K562 (cell line): ENCODE results near the gene ALKBH2. TPM values are rescaled to one million over a fixed set of nuclear protein-coding genes. Genes with fewer than 3 reads are reported as not detected.

Source experiments
- CBX3 ChIP-seq, 2 experiments: IDR thresholded peaks; 1 replicate in 1 of 2; 2 replicates in 1 of 2; pipeline ENCODE4 v1.6.1; 2012; ENCODE audit warnings: inconsistent platforms in 2 of 2, low read length in 2 of 2, borderline replicate concordance in 1 of 2, control low read depth in 1 of 2
- DPF2 ChIP-seq: fragments of 450-650 bp; IDR thresholded peaks from 2 replicates; pipeline ENCODE4 v1.6.1; 2016
- SETDB1 ChIP-seq: IDR thresholded peaks from one replicate; pipeline ENCODE4 v1.6.1; 2012; ENCODE audit warnings: low read length, control low read depth, inconsistent platforms
- ZKSCAN1 ChIP-seq: fragments of 150-350 bp; IDR thresholded peaks from 2 replicates; pipeline ENCODE4 v1.6.1; 2016; ENCODE audit warnings: low read depth, low read length
- ZNF263 ChIP-seq: sonication (generic); formaldehyde crosslinking; IDR thresholded peaks from 2 replicates; pipeline ENCODE4 v1.8.0; 2022; ENCODE audit warnings: mild to moderate bottlenecking, missing genetic modification reagents, borderline replicate concordance
- ZNF584 ChIP-seq: fragments of 200-800 bp; sonication (Bioruptor generic); IDR thresholded peaks from 2 replicates; pipeline ENCODE4 v1.6.1; 2016; ENCODE audit warnings: low read depth, mild to moderate bottlenecking, missing genetic modification characterization, missing compliant biosample characterization
- polyA plus RNA-seq, 8 experiments: library from polyadenylated mRNA; depleted of rRNA in 4 of 8; stranded (reverse) in 5 of 8; unstranded in 3 of 8; fragments of >200 nt; fragmentation: Nextera tagmentation in 2 of 8; fragmentation: Illumina TruSeq in 1 of 8; extraction: Ambion mirVana in 2 of 8; extraction: Trizol in 1 of 8; gene quantifications; 2 replicates each; pipeline versions ENCODE4 v1.2.1 to v1.2.3, GENCODE V29; 2011 to 2014; ENCODE audit warnings: inconsistent platforms in 1 of 8, missing spikeins in 1 of 8
- total RNA-seq, 7 experiments: library from RNA; depleted of rRNA in 6 of 7; stranded (reverse); fragments of >200 nt in 6 of 7; fragmentation: Illumina TruSeq in 2 of 7; extraction: Trizol in 2 of 7; gene quantifications; 2 replicates each; pipeline versions ENCODE4 v1.2.1 to v1.2.3, GENCODE V29; 2011 to 2021; ENCODE audit warnings: low replicate concordance in 1 of 7
- TF ChIP-seq, protein P1 (sequence below), 2 experiments: fragments of 450-650 bp in 1 of 2; sonication (generic) in 1 of 2; formaldehyde crosslinking in 1 of 2; IDR thresholded peaks in 1 of 2; conservative IDR thresholded peaks in 1 of 2; 2 replicates each; pipeline versions ENCODE4 v1.6.1 to v1.8.1; 2016 to 2023; ENCODE audit warnings: mild to moderate bottlenecking in 2 of 2, moderate library complexity in 2 of 2, inconsistent platforms in 1 of 2, missing genetic modification reagents in 1 of 2
- TF ChIP-seq, protein P2 (sequence below): sonication (generic); formaldehyde crosslinking; IDR thresholded peaks from 2 replicates; pipeline ENCODE4 v1.9.0; 2022; ENCODE audit warnings: mild to moderate bottlenecking, missing genetic modification reagents
- TF ChIP-seq, protein P3 (sequence below), 2 experiments: fragments of 450-650 bp in 1 of 2; sonication (generic) in 1 of 2; formaldehyde crosslinking in 1 of 2; IDR thresholded peaks; 2 replicates each; pipeline versions ENCODE4 v1.7.1 to v1.9.0; 2016 to 2022; ENCODE audit warnings: inconsistent platforms in 1 of 2, mild to moderate bottlenecking in 1 of 2, missing genetic modification reagents in 1 of 2
- TF ChIP-seq, protein P4 (sequence below): fragments of 250-450 bp; sonication (Bioruptor Pico); IDR thresholded peaks from 2 replicates; pipeline ENCODE4 v1.4.0; 2020; ENCODE audit warnings: mild to moderate bottlenecking

The ALKBH2 gene
- total and polyA plus RNA-seq, 9 of the 15 experiments (the other 6 are each of a cell fraction or from before 2014, with no cell fraction given): 5.9 to 56.1 (median 41.9) TPM

DNA sequence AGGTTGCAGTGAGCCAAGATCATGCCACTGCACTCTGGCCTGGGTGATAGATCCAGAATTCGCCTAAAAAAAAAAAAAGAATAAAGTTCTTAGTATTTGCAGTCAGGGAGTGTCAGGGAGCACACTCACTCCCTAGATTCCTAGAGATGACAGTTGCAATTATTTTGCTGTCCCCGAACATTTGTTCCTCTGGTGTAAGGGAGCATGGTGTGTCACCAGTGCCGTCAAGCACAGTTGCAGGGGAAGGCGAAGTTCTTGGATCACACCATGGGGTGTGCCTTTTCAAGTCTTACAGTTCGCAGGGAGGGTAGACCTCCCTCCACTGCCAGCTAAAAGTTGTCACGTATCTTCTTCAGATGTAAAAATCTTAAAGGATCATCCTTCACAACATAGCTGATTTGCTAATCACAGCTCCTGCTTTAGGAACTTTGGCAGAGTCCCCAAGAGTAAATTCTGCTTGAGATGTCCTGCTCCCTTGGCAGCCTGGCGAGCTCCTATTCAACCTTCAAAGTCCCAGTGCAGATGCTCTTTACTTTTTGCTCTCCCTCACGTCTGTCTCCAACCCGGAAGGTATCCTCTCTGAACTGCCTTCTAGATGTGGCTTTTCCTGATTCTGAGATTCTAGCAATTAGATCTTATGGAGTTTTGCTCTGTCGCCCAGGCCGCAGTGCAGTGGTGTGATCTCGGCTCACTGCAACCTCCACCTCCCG lies 34.4 kb upstream of the ALKBH2 start (continued):
- TF ChIP-seq, protein P1, sequence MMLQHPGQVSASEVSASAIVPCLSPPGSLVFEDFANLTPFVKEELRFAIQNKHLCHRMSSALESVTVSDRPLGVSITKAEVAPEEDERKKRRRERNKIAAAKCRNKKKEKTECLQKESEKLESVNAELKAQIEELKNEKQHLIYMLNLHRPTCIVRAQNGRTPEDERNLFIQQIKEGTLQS (IDR thresholded peaks at IDR 0.05): no peak
- TF ChIP-seq, protein P1 (CRISPR knock-in tag; conservative IDR thresholded peaks at IDR 0.05): no peak
- no peak for TF ChIP-seq DPF2
- TF ChIP-seq, protein P2, sequence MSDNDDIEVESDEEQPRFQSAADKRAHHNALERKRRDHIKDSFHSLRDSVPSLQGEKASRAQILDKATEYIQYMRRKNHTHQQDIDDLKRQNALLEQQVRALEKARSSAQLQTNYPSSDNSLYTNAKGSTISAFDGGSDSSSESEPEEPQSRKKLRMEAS: no peak
- no peak for TF ChIP-seq ZNF584 (CRISPR knock-in tag)
- no peak for TF ChIP-seq ZKSCAN1
- TF ChIP-seq, protein P3, sequence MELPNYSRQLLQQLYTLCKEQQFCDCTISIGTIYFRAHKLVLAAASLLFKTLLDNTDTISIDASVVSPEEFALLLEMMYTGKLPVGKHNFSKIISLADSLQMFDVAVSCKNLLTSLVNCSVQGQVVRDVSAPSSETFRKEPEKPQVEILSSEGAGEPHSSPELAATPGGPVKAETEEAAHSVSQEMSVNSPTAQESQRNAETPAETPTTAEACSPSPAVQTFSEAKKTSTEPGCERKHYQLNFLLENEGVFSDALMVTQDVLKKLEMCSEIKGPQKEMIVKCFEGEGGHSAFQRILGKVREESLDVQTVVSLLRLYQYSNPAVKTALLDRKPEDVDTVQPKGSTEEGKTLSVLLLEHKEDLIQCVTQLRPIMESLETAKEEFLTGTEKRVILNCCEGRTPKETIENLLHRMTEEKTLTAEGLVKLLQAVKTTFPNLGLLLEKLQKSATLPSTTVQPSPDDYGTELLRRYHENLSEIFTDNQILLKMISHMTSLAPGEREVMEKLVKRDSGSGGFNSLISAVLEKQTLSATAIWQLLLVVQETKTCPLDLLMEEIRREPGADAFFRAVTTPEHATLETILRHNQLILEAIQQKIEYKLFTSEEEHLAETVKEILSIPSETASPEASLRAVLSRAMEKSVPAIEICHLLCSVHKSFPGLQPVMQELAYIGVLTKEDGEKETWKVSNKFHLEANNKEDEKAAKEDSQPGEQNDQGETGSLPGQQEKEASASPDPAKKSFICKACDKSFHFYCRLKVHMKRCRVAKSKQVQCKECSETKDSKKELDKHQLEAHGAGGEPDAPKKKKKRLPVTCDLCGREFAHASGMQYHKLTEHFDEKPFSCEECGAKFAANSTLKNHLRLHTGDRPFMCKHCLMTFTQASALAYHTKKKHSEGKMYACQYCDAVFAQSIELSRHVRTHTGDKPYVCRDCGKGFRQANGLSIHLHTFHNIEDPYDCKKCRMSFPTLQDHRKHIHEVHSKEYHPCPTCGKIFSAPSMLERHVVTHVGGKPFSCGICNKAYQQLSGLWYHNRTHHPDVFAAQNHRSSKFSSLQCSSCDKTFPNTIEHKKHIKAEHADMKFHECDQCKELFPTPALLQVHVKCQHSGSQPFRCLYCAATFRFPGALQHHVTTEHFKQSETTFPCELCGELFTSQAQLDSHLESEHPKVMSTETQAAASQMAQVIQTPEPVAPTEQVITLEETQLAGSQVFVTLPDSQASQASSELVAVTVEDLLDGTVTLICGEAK (IDR thresholded peaks at IDR 0.05): no peak
- TF ChIP-seq, protein P3 (CRISPR knock-in tag; IDR thresholded peaks at IDR 0.05): no peak
- no peak for TF ChIP-seq SETDB1
- TF ChIP-seq, protein P4, sequence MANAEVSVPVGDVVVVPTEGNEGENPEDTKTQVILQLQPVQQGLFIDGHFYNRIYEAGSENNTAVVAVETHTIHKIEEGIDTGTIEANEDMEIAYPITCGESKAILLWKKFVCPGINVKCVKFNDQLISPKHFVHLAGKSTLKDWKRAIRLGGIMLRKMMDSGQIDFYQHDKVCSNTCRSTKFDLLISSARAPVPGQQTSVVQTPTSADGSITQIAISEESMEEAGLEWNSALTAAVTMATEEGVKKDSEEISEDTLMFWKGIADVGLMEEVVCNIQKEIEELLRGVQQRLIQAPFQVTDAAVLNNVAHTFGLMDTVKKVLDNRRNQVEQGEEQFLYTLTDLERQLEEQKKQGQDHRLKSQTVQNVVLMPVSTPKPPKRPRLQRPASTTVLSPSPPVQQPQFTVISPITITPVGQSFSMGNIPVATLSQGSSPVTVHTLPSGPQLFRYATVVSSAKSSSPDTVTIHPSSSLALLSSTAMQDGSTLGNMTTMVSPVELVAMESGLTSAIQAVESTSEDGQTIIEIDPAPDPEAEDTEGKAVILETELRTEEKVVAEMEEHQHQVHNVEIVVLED (CRISPR knock-in tag): no peak
- no peak for TF ChIP-seq CBX3 (IDR thresholded peaks at IDR 0.05; ENCODE audit: borderline replicate concordance in 1 of 2, low read length in 2 of 2)
- no peak for TF ChIP-seq ZNF263 (CRISPR knock-in tag)
- TF ChIP-seq, all 486 proteins: peak for 0
